Prostate gland (tissue), 2 donors: ENCODE measurements around the gene DLL1. TPM values are rescaled to one million over a fixed set of nuclear protein-coding genes. Genes with fewer than 3 reads are reported as not detected.

Experiments
- DNase-seq: peaks from one replicate; pipeline ENCODE4 v3.0.0-alpha.2; 2019; ENCODE audit warnings: low spot score
- H3K27ac ChIP-seq, 2 donors: fragments of 200-600 bp; sonication (generic); 2 replicates each; pipeline ENCODE4 v1.5.1; 2017 to 2019
- H3K27me3 ChIP-seq: fragments of 200-600 bp; sonication (generic); replicated peaks from 2 replicates; pipeline ENCODE4 v1.5.1; 2019; ENCODE audit not compliant: insufficient read depth
- H3K36me3 ChIP-seq, 2 donors: fragments of 200-600 bp; sonication (generic); 1 replicate in 1 of 2; 2 replicates in 1 of 2; pipeline versions ENCODE4 v1.5.1 to v1.8.1; 2017 to 2019
- H3K4me1 ChIP-seq: fragments of 200-600 bp; sonication (generic); replicated peaks from 2 replicates; pipeline ENCODE4 v1.5.1; 2019
- H3K4me3 ChIP-seq, 2 donors: fragments of 200-600 bp; sonication (generic); 2 replicates each; pipeline ENCODE4 v1.5.1; 2017 to 2019
- H3K9me3 ChIP-seq: fragments of 200-600 bp; sonication (generic); 2 replicates; pipeline ENCODE4 v1.5.1; 2017
- CTCF ChIP-seq, 4 experiments: fragments of 200-600 bp in 2 of 4; fragments of 450-650 bp in 2 of 4; sonication (generic) in 2 of 4; IDR thresholded peaks; 1 replicate in 3 of 4; 2 replicates in 1 of 4; pipeline ENCODE4 v1.5.1; 2016 to 2019; ENCODE audit warnings: antibody characterized with exemption in 4 of 4, mild to moderate bottlenecking in 2 of 4, moderate library complexity in 2 of 4
- POLR2A ChIP-seq: fragments of 450-650 bp; IDR thresholded peaks from one replicate; pipeline ENCODE4 v1.6.1; 2016; ENCODE audit warnings: antibody characterized with exemption, mild to moderate bottlenecking
- POLR2AphosphoS5 ChIP-seq: sonication (generic); formaldehyde crosslinking; IDR thresholded peaks from one replicate; pipeline ENCODE4 v1.6.1; 2017; ENCODE audit warnings: antibody characterized with exemption
- WGBS: methylation state at CpG from one replicate; pipeline ENCODE4 v1.1.5; 2018; 5-methylcytosine and 5-hydroxymethylcytosine counted together
- intact Hi-C: fragments of 100-400 bp; cut with DNase I; formaldehyde crosslinking; loops from one replicate; pipeline ENCODE4 v1.14.2; 2022
- total RNA-seq, 2 donors: library from RNA; depleted of rRNA; stranded (reverse); fragments of >200 nt; gene quantifications; one replicate each; pipeline ENCODE4 v1.1.0, GENCODE V29; 2016

The DLL1 gene
- total RNA-seq, 2 donors from 2014 or later, result 16.0 to 40.4 TPM

- H3K4me3 ChIP-seq, result no peak overlapping the region
- H3K4me1 ChIP-seq, result no peaks in the 10 kb centered on the region
- 28% methylated on average over 23 of the region's 23 CpGs for WGBS
- no peaks in the 10 kb centered on the region for H3K27me3 ChIP-seq
- intact Hi-C loops, result loop anchor here (5.0 to 10.0 kb wide), 3 partner anchors 249 to 461 kb away; no protein-coding TSS in a partner anchor
- no peak for DNase-seq
- no peaks in the 10 kb centered on the region for H3K9me3 ChIP-seq
- TF ChIP-seq CTCF (IDR thresholded peaks at IDR 0.05), result no peak
- no peak for TF ChIP-seq POLR2A
- no peak for TF ChIP-seq POLR2AphosphoS5
- no peaks in the 10 kb centered on the region for H3K36me3 ChIP-seq
- peak overlapping the region in 1 of 2 donors; percentile 81 for H3K27ac ChIP-seq
Observed at GRCh38 chr6:170293341-170294231, 2.7 kb upstream of the DLL1 start.

DNA sequence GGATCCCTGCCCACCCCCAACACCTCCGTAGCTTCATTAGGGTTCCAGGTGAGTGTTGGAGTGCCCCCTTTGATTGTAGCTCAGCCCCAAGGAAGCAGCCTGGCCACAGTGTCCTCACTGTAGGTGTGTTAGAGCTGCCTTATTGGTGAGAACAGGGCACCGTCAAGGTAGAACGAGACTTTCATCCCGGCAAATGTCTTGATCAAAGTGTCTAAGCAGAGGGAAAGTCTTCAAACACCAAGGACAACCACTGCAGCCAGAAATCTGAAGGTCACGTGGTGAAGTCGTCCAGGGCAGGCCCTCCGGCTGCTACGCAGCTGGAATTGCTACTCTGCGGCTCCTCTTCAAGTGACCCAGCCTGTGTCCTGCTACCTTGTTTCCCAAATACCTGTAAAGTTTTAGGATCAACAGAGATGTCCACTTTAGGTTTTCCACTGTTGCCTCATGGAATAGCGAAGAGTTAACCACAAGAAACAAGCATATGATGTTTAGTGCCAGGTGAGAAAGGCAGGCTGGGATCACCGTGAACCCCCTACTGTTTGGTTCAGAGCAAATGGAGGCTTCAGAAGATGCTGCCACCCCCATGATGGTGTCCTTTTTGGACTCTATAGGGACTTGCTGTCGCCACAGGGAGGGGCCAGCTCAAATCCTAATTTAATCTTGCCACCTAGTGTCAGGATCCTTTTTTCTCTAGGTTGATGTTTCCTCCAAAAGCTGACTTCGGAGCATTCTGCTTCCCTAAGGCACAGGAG is 1.7 kb upstream of the DLL1 start:
- H3K4me1 ChIP-seq, result no peaks in the 10 kb centered on the region
- 41% methylated on average over 13 of the region's 13 CpGs for WGBS
- no peak for DNase-seq
- intact Hi-C loops, result loop anchor here (5.0 to 10.0 kb wide), 3 partner anchors 248 to 460 kb away; no protein-coding TSS in a partner anchor
- no peak overlapping the region for H3K4me3 ChIP-seq
- H3K36me3 ChIP-seq, result no peaks in the 10 kb centered on the region
- no peaks in the 10 kb centered on the region for H3K9me3 ChIP-seq
- H3K27me3 ChIP-seq, result no peaks in the 10 kb centered on the region
- peak overlapping the region; percentile 81 to 82 for H3K27ac ChIP-seq
- TF ChIP-seq CTCF (IDR thresholded peaks at IDR 0.05) (peak in 3 of 4 experiments; percentile 11 to 56 (median 38)), POLR2A (no peak), POLR2AphosphoS5 (peak; percentile 30)

- H3K27ac ChIP-seq, result peak overlapping the region; percentile 81 to 82
- no peaks in the 10 kb centered on the region for H3K4me1 ChIP-seq
- no peaks in the 10 kb centered on the region for H3K27me3 ChIP-seq
- no peak for TF ChIP-seq POLR2AphosphoS5
- TF ChIP-seq CTCF (IDR thresholded peaks at IDR 0.05), result no peak
- TF ChIP-seq POLR2A, result no peak
- H3K36me3 ChIP-seq, result no peaks in the 10 kb centered on the region
- intact Hi-C loops, result loop anchor here (5.0 to 10.0 kb wide), 3 partner anchors 247 to 460 kb away; no protein-coding TSS in a partner anchor
- no peaks in the 10 kb centered on the region for H3K9me3 ChIP-seq
- no peak for DNase-seq
- peak overlapping the region; percentile 60 to 76 for H3K4me3 ChIP-seq
- 26% methylated on average over 11 of the region's 11 CpGs for WGBS
Observed at GRCh38 chr6:170292111-170292406, 1.2 kb upstream of the DLL1 start.

- Histone ChIP-seq H3K4me1 (no peaks in the 10 kb centered on the region), H3K36me3 (no peaks in the 10 kb centered on the region), H3K27me3 (no peaks in the 10 kb centered on the region), H3K27ac (peak overlapping the region; percentile 81 to 82), H3K4me3 (peak overlapping the region; percentile 60 to 76), H3K9me3 (no peaks in the 10 kb centered on the region)
- peak in 1 of 4 experiments; percentile 8 for TF ChIP-seq CTCF (IDR thresholded peaks at IDR 0.05)
- peak; percentile 25 for TF ChIP-seq POLR2AphosphoS5
- TF ChIP-seq POLR2A, result peak; percentile 57
- peak; percentile 72 for DNase-seq
- intact Hi-C loops, result loop anchor here (5.0 to 10.0 kb wide), 3 partner anchors 247 to 459 kb away; no protein-coding TSS in a partner anchor
- WGBS, result 1% methylated on average over 82 of the region's 87 CpGs
Observed at GRCh38 chr6:170291271-170292110, 613 bp upstream of the DLL1 start.
